Measurements from ENCODE around the gene STAG1. TPM values are rescaled to one million over a fixed set of nuclear protein-coding genes. Genes with fewer than 3 reads are reported as not detected.
"Not testable (repeated sequence)": the region's sequence is repeated elsewhere in the genome, so short reads cannot be mapped to it uniquely, and the experiment has no call there.

STAG1 gene
- total RNA-seq, 2 donors from 2014 or later, result 26.8 to 29.8 TPM

- H3K36me3 Mint-ChIP-seq (ENCODE audit: low read depth), result peaks cover 4% of the 10 kb centered on the region
- peaks cover 24% of the 10 kb centered on the region for H3K4me1 Mint-ChIP-seq
- H3K27ac Mint-ChIP-seq, result no peak overlapping the region
- no peak overlapping the region for H3K4me3 Mint-ChIP-seq
- DNase-seq, result no peak
- H3K9me3 ChIP-seq (ENCODE audit: control insufficient read depth, low read length), result no peaks in the 10 kb centered on the region
- no peak overlapping the region for H3K9ac ChIP-seq (ENCODE audit: extremely low read depth, low read length, poor library complexity, severe bottlenecking)
- no peaks in the 10 kb centered on the region for H3K27me3 Mint-ChIP-seq (ENCODE audit: insufficient read depth)
- no peaks in the 10 kb centered on the region for H3K9me3 Mint-ChIP-seq
- no peaks in the 10 kb centered on the region for H3K27me3 ChIP-seq (ENCODE audit: control insufficient read depth, insufficient read depth, low read length, poor library complexity, severe bottlenecking)
- no peak overlapping the region for H3K4me3 ChIP-seq (ENCODE audit: low read length)
- peaks cover 5% of the 10 kb centered on the region for H3K4me1 ChIP-seq (ENCODE audit: control insufficient read depth, insufficient read depth, low read length)
- H3K36me3 ChIP-seq (ENCODE audit: control insufficient read depth, insufficient read depth, low read length), result peaks cover 11% of the 10 kb centered on the region
- TF ChIP-seq CTCF (conservative IDR thresholded peaks at IDR 0.05), result no peak
- H3K27ac ChIP-seq (ENCODE audit: low read depth, low read length), result no peak overlapping the region
- WGBS, 2 experiments (ENCODE audit: insufficient coverage in 1 of 2, insufficient read length in 1 of 2), result 89 to 96% methylated on average over 9 of the region's 9 CpGs
These were observed 190.2 kb downstream of the STAG1 start for GRCh38 chr3:136562026-136562425.

GRCh38 chr3:136559896-136560295 lies 192.3 kb downstream of the STAG1 start:
- Mint-ChIP-seq H3K27me3 (ENCODE audit: insufficient read depth) (no peaks in the 10 kb centered on the region), H3K27ac (no peak overlapping the region), H3K9me3 (no peaks in the 10 kb centered on the region), H3K4me3 (no peak overlapping the region), H3K36me3 (ENCODE audit: low read depth) (peaks cover 3% of the 10 kb centered on the region), H3K4me1 (peaks cover 24% of the 10 kb centered on the region)
- 88 to 89% methylated on average over 1 to 2 of the region's 2 CpGs for WGBS, 2 experiments (ENCODE audit: insufficient coverage in 1 of 2, insufficient read length in 1 of 2)
- TF ChIP-seq CTCF (conservative IDR thresholded peaks at IDR 0.05), result no peak
- H3K4me3 ChIP-seq (ENCODE audit: low read length), result no peak overlapping the region
- H3K27ac ChIP-seq (ENCODE audit: low read depth, low read length), result no peak overlapping the region
- H3K36me3 ChIP-seq (ENCODE audit: control insufficient read depth, insufficient read depth, low read length), result peaks cover 3% of the 10 kb centered on the region
- H3K9me3 ChIP-seq (ENCODE audit: control insufficient read depth, low read length), result no peaks in the 10 kb centered on the region
- DNase-seq, result no peak
- peaks cover 5% of the 10 kb centered on the region for H3K4me1 ChIP-seq (ENCODE audit: control insufficient read depth, insufficient read depth, low read length)
- no peak overlapping the region for H3K9ac ChIP-seq (ENCODE audit: extremely low read depth, low read length, poor library complexity, severe bottlenecking)
- no peaks in the 10 kb centered on the region for H3K27me3 ChIP-seq (ENCODE audit: control insufficient read depth, insufficient read depth, low read length, poor library complexity, severe bottlenecking)

GRCh38 chr3:136549461-136549860 lies 202.7 kb downstream of the STAG1 start:
- H3K4me3 ChIP-seq (ENCODE audit: low read length); H3K4me3 Mint-ChIP-seq; H3K27me3 Mint-ChIP-seq (ENCODE audit: insufficient read depth); DNase-seq; H3K4me1 ChIP-seq (ENCODE audit: control insufficient read depth, insufficient read depth, low read length); H3K9ac ChIP-seq (ENCODE audit: extremely low read depth, low read length, poor library complexity, severe bottlenecking); H3K36me3 ChIP-seq (ENCODE audit: control insufficient read depth, insufficient read depth, low read length); H3K9me3 Mint-ChIP-seq; H3K27ac Mint-ChIP-seq; H3K27ac ChIP-seq (ENCODE audit: low read depth, low read length); H3K27me3 ChIP-seq (ENCODE audit: control insufficient read depth, insufficient read depth, low read length, poor library complexity, severe bottlenecking); H3K9me3 ChIP-seq (ENCODE audit: control insufficient read depth, low read length): not testable (repeated sequence)
- peaks cover 15% of the 10 kb centered on the region for H3K36me3 Mint-ChIP-seq (ENCODE audit: low read depth)
- WGBS, 2 experiments (ENCODE audit: insufficient coverage in 1 of 2, insufficient read length in 1 of 2), result 78% methylated on average over 1 of the region's 1 CpG; no CpG with 5 or more reads in 1 of the 2 experiments
- H3K4me1 Mint-ChIP-seq, result peaks cover 16% of the 10 kb centered on the region

- no peaks in the 10 kb centered on the region for H3K36me3 ChIP-seq (ENCODE audit: control insufficient read depth, insufficient read depth, low read length)
- no peak overlapping the region for H3K9ac ChIP-seq (ENCODE audit: extremely low read depth, low read length, poor library complexity, severe bottlenecking)
- no peaks in the 10 kb centered on the region for H3K27me3 ChIP-seq (ENCODE audit: control insufficient read depth, insufficient read depth, low read length, poor library complexity, severe bottlenecking)
- peaks cover 14% of the 10 kb centered on the region for H3K36me3 Mint-ChIP-seq (ENCODE audit: low read depth)
- H3K4me1 Mint-ChIP-seq, result peaks cover 16% of the 10 kb centered on the region
- no peak overlapping the region for H3K27ac ChIP-seq (ENCODE audit: low read depth, low read length)
- no peaks in the 10 kb centered on the region for H3K9me3 Mint-ChIP-seq
- H3K27me3 Mint-ChIP-seq (ENCODE audit: insufficient read depth), result no peaks in the 10 kb centered on the region
- H3K4me3 ChIP-seq (ENCODE audit: low read length), result no peak overlapping the region
- H3K4me3 Mint-ChIP-seq, result no peak overlapping the region
- peaks cover 4% of the 10 kb centered on the region for H3K4me1 ChIP-seq (ENCODE audit: control insufficient read depth, insufficient read depth, low read length)
- H3K27ac Mint-ChIP-seq, result no peak overlapping the region
- H3K9me3 ChIP-seq (ENCODE audit: control insufficient read depth, low read length), result no peaks in the 10 kb centered on the region
- TF ChIP-seq CTCF (conservative IDR thresholded peaks at IDR 0.05), result no peak
- DNase-seq, result no peak
These were observed 204.9 kb downstream of the STAG1 start for GRCh38 chr3:136547293-136547692.

All from endodermal cell (in vitro differentiated cells).